Sigmoid colon (tissue), 7 donors: ENCODE data around the gene TSPAN17. TPM values are rescaled to one million over a fixed set of nuclear protein-coding genes. Genes with fewer than 3 reads are reported as not detected.

Source experiments
- DNase-seq: peaks from one replicate; pipeline ENCODE4 v3.0.0-alpha.2; 2019
- H3K27ac ChIP-seq, 4 donors: fragments of 200-600 bp; sonication (generic); one replicate each; pipeline ENCODE4 v1.5.1; 2016 to 2019; ENCODE audit warnings: mild to moderate bottlenecking in 1 of 4
- H3K27me3 ChIP-seq, 3 donors: fragments of 200-600 bp; sonication (generic); one replicate each; pipeline ENCODE4 v1.5.1; 2019; ENCODE audit warnings: mild to moderate bottlenecking in 1 of 3
- H3K36me3 ChIP-seq, 4 donors: fragments of 200-600 bp; sonication (generic); one replicate each; pipeline ENCODE4 v1.5.1; 2016 to 2019
- H3K4me1 ChIP-seq, 4 donors: fragments of 200-600 bp; sonication (generic); one replicate each; pipeline ENCODE4 v1.5.1; 2017 to 2019
- H3K4me3 ChIP-seq, 4 donors: fragments of 200-600 bp; sonication (generic); one replicate each; pipeline ENCODE4 v1.5.1; 2017 to 2019; ENCODE audit warnings: mild to moderate bottlenecking in 2 of 4, moderate library complexity in 1 of 4
- H3K9me3 ChIP-seq, 4 donors: fragments of 200-600 bp in 3 of 4; sonication (generic) in 3 of 4; one replicate each; pipeline versions ENCODE4 v1.5.1 to v1.6.1; 2013 to 2019
- CTCF ChIP-seq, 4 experiments: fragments of 450-650 bp in 3 of 4; fragments of 200-600 bp in 1 of 4; IDR thresholded peaks; one replicate each; pipeline ENCODE4 v1.5.1; 2016 to 2019; ENCODE audit warnings: antibody characterized with exemption in 4 of 4, mild to moderate bottlenecking in 3 of 4, moderate library complexity in 2 of 4
- EP300 ChIP-seq, 4 donors: sonication (generic); formaldehyde crosslinking; IDR thresholded peaks; one replicate each; pipeline ENCODE4 v1.6.1; 2017; ENCODE audit warnings: antibody characterized with exemption in 4 of 4
- POLR2A ChIP-seq, 2 donors: fragments of 450-650 bp; IDR thresholded peaks; one replicate each; pipeline ENCODE4 v1.6.1; 2016; ENCODE audit warnings: antibody characterized with exemption in 2 of 2, mild to moderate bottlenecking in 2 of 2, moderate library complexity in 2 of 2
- POLR2AphosphoS5 ChIP-seq, 4 donors: sonication (generic); formaldehyde crosslinking; IDR thresholded peaks; one replicate each; pipeline ENCODE4 v1.6.1; 2017; ENCODE audit warnings: antibody characterized with exemption in 4 of 4
- WGBS, 2 donors: extraction: QIAGEN DNeasy Blood & Tissue Kit; methylation state at CpG; one replicate each; pipeline ENCODE4 v1.1.7; 2013; 5-methylcytosine and 5-hydroxymethylcytosine counted together
- intact Hi-C: fragments of 100-400 bp; cut with DNase I; formaldehyde crosslinking; loops from one replicate; pipeline ENCODE4 v1.15.1; 2023
- polyA plus RNA-seq, 3 donors: library from polyadenylated mRNA; stranded (reverse); fragments of 200-250 nt; gene quantifications; one replicate each; pipeline ENCODE4 v1.2.3, GENCODE V29; 2013
- total RNA-seq, 4 donors: library from RNA; depleted of rRNA; stranded (reverse); fragments of >200 nt; gene quantifications; one replicate each; pipeline ENCODE4 v1.1.0, GENCODE V29; 2016
- donor health status: healthy with polysubstance abuse.
- donor health status: Bipolar disorder and iron deficiency.
- donor health status: healthy.

Gene TSPAN17
- total and polyA plus RNA-seq, 7 donors = 7.4 to 37.7 (median 21.7) TPM

- Histone ChIP-seq H3K9me3 (no peaks in the 10 kb centered on the region), H3K36me3 (no peaks in the 10 kb centered on the region), H3K4me1 (peaks cover 0 to 8% (median 2%) of the 10 kb centered on the region in 4 donors), H3K27ac (no peak overlapping the region), H3K27me3 (peaks cover 10 to 40% (median 21%) of the 10 kb centered on the region in 3 donors), H3K4me3 (no peak overlapping the region)
- intact Hi-C loops = no loop called here
- TF ChIP-seq POLR2AphosphoS5 (IDR thresholded peaks at IDR 0.05) = no peak
- no peak for TF ChIP-seq EP300 (IDR thresholded peaks at IDR 0.05)
- no peak for TF ChIP-seq POLR2A (IDR thresholded peaks at IDR 0.05)
- TF ChIP-seq CTCF (IDR thresholded peaks at IDR 0.05) = no peak
- 82% methylated on average over 12 of the region's 12 CpGs for WGBS, 2 donors
- DNase-seq = no peak
Observed at GRCh38 chr5:176677209-176677939, 30.1 kb downstream of the TSPAN17 start.

- no peak overlapping the region for H3K27ac ChIP-seq
- no peaks in the 10 kb centered on the region for H3K36me3 ChIP-seq
- H3K9me3 ChIP-seq = no peaks in the 10 kb centered on the region
- peaks cover 10 to 48% (median 29%) of the 10 kb centered on the region in 3 donors for H3K27me3 ChIP-seq
- no peak for DNase-seq
- WGBS, 2 donors = 65 to 74% methylated on average over 5 of the region's 5 CpGs
- intact Hi-C loops = no loop called here
- peaks cover 0 to 8% (median 2%) of the 10 kb centered on the region in 4 donors for H3K4me1 ChIP-seq
- H3K4me3 ChIP-seq = no peak overlapping the region
- TF ChIP-seq POLR2A (IDR thresholded peaks at IDR 0.05) (no peak), EP300 (IDR thresholded peaks at IDR 0.05) (no peak), CTCF (IDR thresholded peaks at IDR 0.05) (no peak), POLR2AphosphoS5 (IDR thresholded peaks at IDR 0.05) (no peak)
Observed at GRCh38 chr5:176678584-176678983, 31.3 kb downstream of the TSPAN17 start.

- WGBS, 2 donors = 40 to 65% methylated on average over 31 of the region's 31 CpGs
- peaks cover 10 to 48% (median 29%) of the 10 kb centered on the region in 3 donors for H3K27me3 ChIP-seq
- intact Hi-C loops = no loop called here
Observed at GRCh38 chr5:176679365-176680225, 32.3 kb downstream of the TSPAN17 start.

GRCh38 chr5:176680226-176680563 lies 32.9 kb downstream of the TSPAN17 start:
- Histone ChIP-seq H3K4me3 (no peak overlapping the region), H3K9me3 (peaks cover 0 to 5% (median 0%) of the 10 kb centered on the region in 4 donors), H3K4me1 (peaks cover 0 to 8% (median 2%) of the 10 kb centered on the region in 4 donors), H3K36me3 (no peaks in the 10 kb centered on the region), H3K27me3 (peaks cover 10 to 48% (median 29%) of the 10 kb centered on the region in 3 donors), H3K27ac (no peak overlapping the region)
- intact Hi-C loops = no loop called here
- 7 to 12% methylated on average over 33 of the region's 33 CpGs for WGBS, 2 donors
- no peak for DNase-seq
- TF ChIP-seq CTCF (IDR thresholded peaks at IDR 0.05) (no peak), POLR2AphosphoS5 (IDR thresholded peaks at IDR 0.05) (no peak), EP300 (IDR thresholded peaks at IDR 0.05) (no peak), POLR2A (IDR thresholded peaks at IDR 0.05) (no peak)

More at GRCh38 chr5:176679365-176680225, 32.3 kb downstream of the TSPAN17 start:
- Histone ChIP-seq H3K27ac (no peak overlapping the region), H3K36me3 (no peaks in the 10 kb centered on the region), H3K4me3 (no peak overlapping the region), H3K9me3 (no peaks in the 10 kb centered on the region), H3K4me1 (peaks cover 0 to 8% (median 2%) of the 10 kb centered on the region in 4 donors)
- DNase-seq = no peak
- TF ChIP-seq POLR2AphosphoS5 (IDR thresholded peaks at IDR 0.05) (no peak), CTCF (IDR thresholded peaks at IDR 0.05) (no peak), POLR2A (IDR thresholded peaks at IDR 0.05) (no peak), EP300 (IDR thresholded peaks at IDR 0.05) (no peak)
